HG03066 (cell line): Measurements from ENCODE around the gene CYBRD1.
"Not testable (repeated sequence)": the region's sequence is repeated elsewhere in the genome, so short reads cannot be mapped to it uniquely, and the experiment has no call there.

ENCODE experiments used
- ATAC-seq: cut with Tn5 transposase; IDR thresholded peaks from one replicate; pipeline ENCODE4 v1.9.1; 2021; ENCODE audit warnings: low read depth; ENCODE audit not compliant: unreplicated experiment

Gene CYBRD1

DNA sequence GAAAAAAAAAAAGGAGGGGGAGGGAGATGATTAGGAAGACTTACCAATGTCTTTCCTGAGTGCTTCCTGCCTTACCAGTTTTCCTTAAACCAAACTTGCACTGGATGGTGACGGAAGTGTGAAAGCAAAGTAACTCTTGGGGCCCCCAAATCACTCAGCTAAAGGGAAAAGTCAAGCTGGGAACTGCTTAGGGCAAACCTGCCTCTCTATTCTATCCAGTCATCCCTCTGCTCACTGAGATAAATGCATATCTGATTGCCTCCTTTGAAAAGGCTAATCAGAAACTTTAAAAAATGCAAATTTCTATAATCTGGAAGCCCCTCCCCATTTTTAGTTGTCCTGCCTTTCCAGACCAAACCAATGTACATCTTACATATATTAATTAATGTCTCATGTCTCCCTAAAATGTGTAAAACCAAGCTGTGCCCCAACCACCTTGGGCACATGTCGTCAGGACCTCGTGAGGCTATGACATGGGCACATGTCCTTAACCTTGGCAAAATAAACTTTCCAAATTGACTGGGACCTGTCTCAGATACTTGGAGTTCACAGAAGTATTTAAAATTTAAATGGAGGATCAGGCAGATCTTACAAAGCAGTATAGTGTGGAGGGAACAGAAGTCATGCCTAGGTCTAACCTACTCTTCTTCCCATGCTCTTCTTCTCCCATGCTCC lies 7.2 kb upstream of the CYBRD1 start:
- ATAC-seq, result no peak

DNA sequence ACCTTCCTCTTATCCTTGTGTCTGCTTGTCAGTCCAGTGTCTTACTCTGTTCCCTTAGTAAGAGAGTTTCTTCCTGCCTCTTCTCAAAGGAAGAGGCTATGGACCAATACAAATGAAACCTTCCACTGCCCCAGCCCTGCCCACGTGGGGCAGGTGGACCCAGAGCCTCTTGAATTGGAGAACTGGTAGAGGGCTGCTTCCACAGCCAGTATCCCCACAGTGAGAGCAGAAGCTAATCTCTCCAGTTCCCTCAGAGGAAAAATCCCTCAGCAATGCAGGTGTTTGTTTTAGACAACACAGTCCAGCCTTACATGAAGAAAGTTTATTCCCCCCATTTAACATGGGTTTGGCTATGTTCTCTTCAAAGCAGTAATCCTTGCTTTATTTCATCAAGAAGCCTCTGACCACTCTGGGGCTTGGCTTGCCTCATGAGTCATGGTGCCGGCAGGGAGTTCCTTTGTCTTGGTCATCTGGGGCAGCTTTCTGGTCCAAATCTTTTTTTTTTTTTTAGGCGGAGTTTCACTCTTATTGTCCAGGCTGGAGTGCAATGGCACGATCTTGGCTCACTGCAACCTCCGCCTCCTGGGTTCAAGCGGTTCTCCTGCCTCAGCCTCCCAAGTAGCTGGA lies 6.5 kb upstream of the CYBRD1 start:
- no peak for ATAC-seq

DNA sequence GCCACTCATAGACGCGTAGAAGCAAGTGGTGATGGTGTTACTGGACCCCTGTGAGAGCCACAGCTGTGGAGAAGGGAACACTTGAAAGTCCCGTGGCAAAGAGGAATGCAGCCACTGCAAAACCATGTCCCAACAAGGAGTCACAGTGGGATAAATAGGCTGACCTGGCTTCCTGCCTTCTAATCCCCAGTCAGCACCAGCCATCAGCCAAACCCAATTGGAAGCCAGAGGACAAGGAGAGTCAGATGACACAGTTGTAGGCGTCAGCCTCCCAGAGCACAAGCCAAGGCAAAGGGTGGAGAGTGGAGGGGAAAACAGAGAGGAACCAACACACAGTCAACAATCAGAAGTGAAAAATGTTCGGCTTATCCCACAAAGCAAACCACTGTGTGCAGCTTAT lies 5.5 kb upstream of the CYBRD1 start:
- ATAC-seq, result no peak

DNA sequence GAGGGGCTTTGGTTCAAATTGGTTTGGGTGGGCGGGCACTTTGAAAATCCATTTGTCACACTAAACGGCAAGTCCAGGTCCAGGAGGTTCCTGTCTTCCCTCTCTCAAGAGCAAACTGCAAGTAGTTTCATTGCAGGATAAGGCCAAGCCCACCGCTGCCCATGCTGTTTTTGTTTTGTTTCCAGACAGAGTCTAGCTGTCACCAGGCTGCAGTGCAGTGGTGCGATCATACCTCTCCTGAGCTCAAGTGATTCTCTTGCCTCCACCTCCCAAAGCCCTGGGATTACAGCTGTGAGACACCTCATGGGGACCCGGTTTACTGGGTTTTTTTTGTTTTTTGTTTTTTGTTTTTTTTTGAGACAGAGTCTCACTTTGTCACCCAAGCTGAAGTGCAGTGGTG lies 1.8 kb upstream of the CYBRD1 start:
- no peak for ATAC-seq

DNA sequence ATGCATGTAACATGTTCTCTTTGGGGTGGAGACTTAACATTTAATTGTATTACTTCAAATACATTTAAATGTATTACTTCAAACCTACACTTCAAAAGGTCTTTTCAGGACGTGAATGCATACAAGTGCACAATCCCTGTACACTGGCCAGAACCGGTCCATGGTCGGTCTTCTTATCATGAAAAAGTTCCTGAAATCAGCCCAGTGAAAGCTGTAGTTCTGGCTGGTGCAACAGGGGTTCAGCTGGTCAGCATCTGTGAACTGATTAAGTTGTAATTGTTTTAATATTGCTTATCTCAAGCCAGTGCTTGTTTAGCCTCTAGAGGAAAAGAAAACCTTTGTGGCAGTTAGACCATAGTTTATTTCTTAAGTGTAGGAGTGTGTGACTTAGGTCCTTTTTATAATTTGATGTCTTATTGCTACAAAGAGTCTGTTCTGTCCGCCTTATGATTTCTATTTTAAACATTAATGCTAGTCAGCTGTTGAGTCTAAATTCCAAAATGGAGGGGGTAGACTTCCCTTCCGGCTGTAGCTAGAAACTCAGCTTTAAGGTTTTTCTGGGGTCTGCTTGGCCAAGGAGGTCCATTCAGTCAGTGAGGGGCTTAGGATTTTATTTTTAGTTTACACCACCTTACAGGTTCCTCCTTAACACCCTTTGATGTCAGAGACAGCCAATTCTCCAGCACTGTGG lies 768 bp upstream of the CYBRD1 start:
- no peak for ATAC-seq

DNA sequence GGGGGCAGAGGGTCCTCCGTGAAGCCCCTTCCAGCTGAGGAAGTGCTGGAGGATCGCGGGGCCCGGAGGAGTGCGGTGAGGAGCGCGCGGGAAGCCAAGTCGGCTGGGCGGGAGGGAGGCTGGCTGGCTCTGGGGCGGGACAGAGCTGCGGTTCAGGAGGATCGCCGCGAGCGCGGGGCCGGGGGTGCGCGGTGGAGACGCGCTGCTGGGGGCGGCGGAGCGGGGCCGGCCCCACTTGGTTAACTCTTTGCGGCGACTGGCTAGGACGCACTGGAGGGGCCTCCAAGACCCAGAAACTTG lies 464 bp downstream of the CYBRD1 start:
- ATAC-seq, result peak; percentile 28

DNA sequence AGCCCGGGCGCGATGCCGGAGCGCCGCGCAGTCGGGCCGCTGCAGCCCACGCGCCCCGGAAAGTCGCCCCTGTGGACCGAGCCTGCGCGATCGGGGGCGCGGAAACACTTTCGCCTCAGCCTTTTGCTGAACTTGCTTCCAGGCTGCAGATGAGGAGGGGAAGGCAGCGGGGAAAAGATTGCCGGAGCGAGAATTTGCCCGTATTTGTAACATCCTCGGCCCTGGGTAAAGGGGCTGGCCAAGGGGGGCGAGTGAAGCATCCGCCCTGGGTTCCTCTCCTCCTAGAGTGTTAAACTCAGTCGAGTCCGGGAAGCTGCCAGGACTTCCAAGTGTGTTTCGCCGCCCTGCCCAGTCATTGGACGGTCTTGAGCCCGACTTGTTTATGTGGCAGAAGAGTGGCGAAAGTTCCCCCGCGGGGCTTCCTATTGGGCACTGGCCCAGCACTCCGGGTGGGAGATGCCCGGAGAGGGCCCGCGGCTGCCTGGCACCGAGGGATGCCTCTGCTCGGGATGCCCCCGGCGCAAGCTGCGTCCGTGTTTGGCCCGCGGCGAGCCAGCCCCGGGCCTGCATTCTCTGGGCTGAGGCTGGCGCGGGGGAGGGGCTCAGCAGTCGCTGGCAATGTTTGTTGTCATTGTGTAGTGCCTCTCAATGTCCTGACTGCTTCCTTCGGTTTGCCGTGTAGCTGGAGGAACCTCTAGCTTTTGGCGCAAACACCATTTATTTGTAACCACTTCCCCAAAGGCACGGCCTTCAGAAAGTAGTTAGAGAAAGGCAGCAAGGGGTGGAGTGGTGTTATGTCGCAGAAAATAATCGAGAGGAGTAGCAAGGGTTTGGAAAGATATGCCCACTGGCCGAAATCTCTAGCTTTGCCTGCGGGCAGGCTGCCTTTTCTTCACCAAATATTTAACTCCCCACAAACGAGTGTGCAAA lies 1.1 kb downstream of the CYBRD1 start:
- peak; percentile 36 for ATAC-seq

DNA sequence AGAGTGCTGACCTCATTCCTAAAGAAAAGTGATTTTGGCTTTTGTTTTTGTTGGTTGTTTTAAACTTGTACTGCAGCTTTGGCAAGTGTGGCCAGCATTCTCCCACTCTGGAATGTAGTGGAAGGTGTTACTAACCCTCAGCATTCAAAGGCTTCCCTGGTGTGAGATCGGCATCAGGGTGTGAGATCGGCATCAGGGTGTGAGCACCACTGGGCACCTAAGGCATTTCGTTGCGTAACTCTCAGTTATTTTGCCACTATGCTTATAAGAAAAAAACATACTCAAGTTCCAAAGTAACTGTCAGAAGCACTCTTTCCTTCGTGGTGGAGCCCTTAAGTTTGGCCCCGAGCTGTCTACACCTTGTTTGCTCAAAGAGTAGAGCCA lies 1.7 kb downstream of the CYBRD1 start:
- no peak for ATAC-seq

DNA sequence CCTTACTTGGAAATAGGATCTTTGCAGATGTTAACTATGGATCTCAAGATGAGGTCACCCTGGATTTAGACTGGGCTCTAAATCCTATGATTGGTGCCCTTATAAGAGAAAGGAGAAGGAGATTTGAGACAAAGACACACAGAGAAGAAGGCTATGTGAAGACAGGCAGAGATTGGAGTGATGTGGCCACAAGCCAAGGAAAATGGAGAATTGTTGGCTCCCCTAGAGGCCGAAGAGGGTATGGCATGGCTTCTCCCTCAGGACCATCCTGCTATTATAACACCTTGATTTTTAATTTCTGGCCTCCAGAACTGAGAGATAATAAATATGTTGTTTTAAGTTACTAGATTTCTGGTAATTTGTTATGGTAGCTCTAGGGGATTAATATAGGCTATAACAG lies 7.6 kb downstream of the CYBRD1 start:
- no peak for ATAC-seq

DNA sequence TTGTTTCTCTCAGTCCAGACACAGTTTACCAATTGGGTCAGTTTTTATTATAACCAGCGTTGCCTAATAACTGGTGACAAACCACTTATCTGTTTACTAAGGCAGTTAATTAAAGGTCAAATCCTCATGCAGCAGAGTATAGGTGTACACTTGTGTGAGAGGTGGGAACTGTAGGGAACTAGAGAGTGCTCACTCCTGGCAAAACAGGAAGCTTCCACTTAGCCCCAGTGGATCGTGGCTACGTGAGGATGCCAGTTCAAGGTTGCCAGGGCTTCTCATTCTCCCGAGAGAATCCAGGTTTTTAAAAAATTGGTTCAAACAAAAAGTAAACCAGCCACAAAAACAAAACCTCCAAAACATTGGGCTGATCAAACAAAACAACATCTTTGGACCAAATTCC lies 8.1 kb downstream of the CYBRD1 start:
- no peak for ATAC-seq

DNA sequence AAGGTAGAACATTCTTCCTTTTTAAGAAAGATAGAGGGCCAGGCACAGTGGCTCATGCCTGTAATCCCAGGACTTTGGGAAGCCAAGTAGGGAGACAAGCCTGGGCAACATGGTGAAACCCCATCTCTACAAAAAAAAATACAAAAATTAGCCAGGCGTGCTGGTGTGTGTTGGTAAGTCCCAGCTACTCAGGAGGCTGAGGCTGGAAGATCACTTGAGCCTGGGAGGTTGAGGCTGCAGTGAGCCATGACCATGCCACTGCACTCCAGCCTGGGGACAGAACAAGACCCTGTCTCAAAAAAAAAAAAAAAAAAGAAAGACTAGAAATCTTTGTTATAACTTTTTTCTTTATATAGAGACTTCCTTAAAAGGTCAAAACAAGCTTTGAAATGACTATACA lies 8.6 kb downstream of the CYBRD1 start:
- ATAC-seq, result not testable (repeated sequence)

DNA sequence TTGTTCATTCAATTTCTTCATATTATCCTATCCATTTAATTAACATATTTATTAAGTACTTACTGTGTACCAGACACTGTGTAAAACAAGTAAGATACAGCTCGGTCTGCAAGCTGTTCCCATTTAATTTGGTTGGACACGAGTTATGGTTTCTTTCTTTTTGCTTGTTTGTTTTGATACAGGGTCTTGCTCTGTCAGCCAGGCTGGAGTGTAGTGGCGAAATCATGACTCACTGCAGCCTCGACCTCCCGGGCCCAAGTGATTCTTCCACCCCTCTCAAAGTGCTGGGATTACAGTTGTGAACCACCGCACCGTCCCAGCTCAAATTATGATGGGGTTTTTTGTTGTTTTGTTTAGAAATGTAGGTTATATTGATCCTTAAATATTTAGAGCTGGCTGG lies 9.0 kb downstream of the CYBRD1 start:
- no peak for ATAC-seq

DNA sequence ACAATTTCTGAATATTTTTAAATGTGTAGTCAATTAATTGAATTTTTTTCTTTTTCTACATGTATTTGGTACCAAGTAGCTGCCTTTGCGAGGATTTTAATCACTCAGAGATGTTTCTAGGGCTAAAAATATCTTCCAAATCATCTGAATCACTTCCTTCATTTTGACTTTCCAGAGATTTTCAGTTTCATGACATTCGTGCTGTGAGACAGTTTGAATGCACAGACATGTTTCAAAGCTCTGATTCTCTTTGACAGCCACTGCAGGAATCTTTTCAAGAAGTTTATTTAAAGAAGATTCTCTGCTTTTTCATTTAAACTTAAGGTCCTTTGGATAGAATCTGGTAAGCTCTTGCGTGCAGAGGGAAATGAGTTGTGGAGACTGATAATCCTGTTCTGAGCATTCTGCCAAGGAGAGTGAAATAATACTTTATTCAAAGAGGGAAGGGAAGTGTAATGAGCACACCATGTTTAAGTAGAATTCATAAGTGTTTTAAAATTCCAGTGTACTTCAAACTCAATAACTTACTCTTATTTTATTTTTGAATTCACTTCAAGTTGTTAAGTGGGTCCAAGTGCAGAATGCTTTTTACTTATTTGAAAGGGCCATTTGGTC lies 9.7 kb downstream of the CYBRD1 start:
- ATAC-seq, result no peak

DNA sequence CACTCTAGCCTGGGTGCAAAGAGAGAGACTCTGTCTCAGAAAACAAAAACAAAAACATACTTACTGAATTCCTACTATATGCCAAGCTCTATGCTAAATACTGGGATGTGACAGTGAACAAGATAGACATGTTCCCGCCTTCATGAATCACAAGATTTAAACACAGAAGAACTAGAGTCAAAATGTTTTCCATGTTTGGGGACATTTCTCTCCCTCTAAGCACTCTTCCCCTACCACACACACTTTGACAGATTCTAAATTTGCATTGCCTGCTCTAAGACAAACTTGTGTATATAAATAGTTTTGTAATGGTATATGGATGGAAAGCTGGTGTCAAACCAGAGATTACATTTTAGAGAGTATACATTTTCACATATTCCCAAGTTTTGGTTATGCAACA lies 11.1 kb downstream of the CYBRD1 start:
- ATAC-seq, result no peak

DNA sequence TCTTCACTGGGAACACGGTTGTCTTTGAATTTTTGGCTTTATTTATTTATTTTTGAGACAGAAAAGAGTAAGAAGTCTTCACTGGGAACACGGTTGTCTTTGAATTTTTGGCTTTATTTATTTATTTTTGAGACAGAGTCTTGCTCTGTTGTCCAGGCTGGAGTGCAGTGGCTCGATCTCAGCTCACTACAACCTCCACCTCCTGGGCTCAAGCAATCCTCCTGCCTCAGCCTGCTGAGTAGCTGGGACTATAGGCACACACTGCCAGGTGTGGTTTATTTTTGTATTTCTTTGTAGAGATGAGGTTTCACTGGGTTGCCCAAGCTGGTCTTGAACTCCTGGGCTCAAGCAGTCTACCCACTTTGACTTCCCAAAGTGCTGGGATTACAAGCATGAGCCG lies 13.3 kb downstream of the CYBRD1 start:
- not testable (repeated sequence) for ATAC-seq

DNA sequence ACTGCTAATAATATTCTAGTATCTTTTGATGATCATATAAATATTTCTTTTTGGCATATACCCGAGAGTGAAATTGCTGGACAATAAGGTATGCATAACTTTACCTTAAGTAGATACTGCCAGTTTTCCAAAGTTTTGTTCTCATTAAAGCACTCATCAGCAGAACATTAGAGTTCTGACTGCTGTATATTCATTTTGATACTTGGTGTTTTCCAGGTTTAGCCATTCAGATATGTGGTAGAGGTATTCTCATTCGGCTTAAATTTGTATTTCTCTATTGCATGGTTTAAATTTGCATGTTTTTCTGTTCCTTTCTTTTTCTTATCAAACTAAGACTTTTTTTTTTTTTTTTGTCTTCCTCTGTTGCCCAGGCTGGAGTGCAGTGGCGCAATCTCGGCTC lies 18.2 kb downstream of the CYBRD1 start:
- ATAC-seq, result no peak

DNA sequence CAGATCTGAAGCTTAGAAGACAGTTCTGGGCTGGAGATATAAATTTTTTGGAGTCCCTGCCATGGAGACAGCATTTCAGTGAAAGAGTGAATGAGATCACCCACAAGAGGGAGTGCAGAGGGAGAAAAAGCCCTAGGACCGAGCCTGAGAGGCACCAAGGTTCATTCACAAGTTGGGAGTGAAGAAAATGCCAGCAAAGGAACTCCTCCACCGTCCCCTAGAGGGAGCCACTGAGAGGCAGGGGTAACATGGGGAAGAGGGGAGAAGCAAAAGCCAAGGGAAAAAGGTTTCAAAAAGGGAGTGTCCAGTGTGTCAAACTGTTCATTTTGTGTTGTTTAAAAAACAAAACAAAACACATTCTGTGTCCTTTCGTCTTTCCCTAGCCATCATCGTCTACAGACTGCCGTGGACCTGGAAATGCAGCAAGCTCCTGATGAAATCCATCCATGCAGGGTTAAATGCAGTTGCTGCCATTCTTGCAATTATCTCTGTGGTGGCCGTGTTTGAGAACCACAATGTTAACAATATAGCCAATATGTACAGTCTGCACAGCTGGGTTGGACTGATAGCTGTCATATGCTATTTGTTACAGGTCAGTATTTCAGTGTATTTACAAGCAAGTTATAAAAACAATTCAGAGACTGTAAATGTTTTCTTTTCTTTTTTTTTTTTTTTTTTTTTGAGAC lies 19.1 kb downstream of the CYBRD1 start:
- ATAC-seq, result no peak

DNA sequence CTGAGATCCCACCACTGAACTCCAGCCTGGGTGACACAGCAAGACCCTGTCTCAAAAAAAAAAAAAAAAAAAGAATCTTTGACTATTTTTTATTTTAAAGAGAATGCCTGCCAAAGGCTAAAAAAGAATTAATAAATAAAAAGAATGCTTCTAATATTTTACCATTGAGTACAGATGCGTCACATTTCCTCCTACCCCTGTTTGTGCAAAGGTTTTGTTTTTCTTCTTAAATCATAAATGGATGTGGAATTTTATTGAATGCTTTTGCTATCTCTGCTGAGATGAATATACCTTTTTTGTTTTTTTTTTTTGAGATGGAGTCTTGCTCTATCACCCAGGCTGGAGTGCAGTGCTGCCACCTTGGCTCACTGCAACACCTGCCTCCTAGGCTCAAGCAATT lies 22.8 kb downstream of the CYBRD1 start:
- ATAC-seq, result no peak

DNA sequence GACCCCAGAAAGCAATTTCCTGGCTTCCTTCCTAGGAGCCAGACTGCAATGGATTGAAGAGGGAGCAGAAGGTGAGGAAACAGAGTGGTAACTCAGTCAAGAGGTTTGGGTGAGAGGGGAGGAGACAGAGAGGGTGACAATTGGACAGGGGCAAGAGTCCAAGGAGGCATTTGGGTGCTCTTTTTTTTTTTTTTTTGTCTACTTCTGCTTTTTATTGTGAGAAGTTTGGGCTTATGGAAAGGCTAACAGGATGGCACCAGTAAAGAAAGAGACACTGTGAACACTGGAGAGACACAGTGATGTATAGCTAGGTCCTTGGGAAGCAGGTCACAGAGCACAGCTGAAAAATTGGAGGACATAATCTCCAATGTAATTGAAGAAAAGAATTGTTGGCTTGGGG lies 25.0 kb downstream of the CYBRD1 start:
- ATAC-seq, result no peak

DNA sequence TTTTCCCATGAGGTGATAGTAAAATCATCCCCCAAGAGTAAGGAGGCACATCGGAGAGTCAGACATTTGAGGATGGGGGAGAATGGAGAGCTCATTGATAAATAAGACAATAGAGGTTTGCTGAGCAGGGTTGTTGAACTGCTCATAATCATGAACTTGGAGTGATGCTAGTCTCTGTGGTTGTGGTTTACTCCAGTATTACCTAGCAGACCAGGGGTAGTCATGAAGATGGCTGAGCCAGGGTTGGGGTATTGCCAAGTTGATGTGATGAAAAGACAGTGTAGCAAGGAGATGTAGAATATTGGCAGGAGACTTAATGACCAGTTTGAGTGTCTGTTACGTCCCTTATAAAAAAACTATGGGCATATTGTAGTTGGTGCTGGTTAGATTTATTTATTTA lies 25.4 kb downstream of the CYBRD1 start:
- ATAC-seq, result no peak
